GM23248 (cell line): ENCODE results near the gene HS6ST1. TPM values are rescaled to one million over a fixed set of nuclear protein-coding genes. Genes with fewer than 3 reads are reported as not detected.

Source experiments
- DNase-seq: peaks from one replicate; pipeline ENCODE4 v3.0.0-alpha.2; 2015
- H2AFZ ChIP-seq: fragments of 200-600 bp; sonication (generic); 2 replicates; pipeline ENCODE4 v1.6.1; 2016; ENCODE audit warnings: antibody characterized with exemption
- H3F3A ChIP-seq: fragments of 200-600 bp; sonication (generic); 2 replicates; pipeline ENCODE4 v1.6.1; 2016; ENCODE audit warnings: mild to moderate bottlenecking, antibody characterized with exemption, mixed run types; ENCODE audit not compliant: insufficient read depth
- H3K27ac ChIP-seq: fragments of 200-600 bp; sonication (generic); 2 replicates; pipeline ENCODE4 v1.5.1; 2016; ENCODE audit warnings: mild to moderate bottlenecking
- H3K27me3 ChIP-seq: fragments of 200-600 bp; sonication (generic); replicated peaks from 2 replicates; pipeline ENCODE4 v1.6.1; 2016; ENCODE audit warnings: mild to moderate bottlenecking; ENCODE audit not compliant: insufficient read depth
- H3K36me3 ChIP-seq: fragments of 200-600 bp; sonication (generic); 2 replicates; pipeline ENCODE4 v1.6.1; 2016; ENCODE audit warnings: low read depth, mild to moderate bottlenecking
- H3K4me1 ChIP-seq: fragments of 200-600 bp; sonication (generic); 2 replicates; pipeline ENCODE4 v1.6.1; 2016; ENCODE audit warnings: mild to moderate bottlenecking; ENCODE audit not compliant: insufficient read depth
- H3K4me2 ChIP-seq: fragments of 200-600 bp; sonication (generic); one replicate; pipeline ENCODE4 v1.6.1; 2016; ENCODE audit warnings: mild to moderate bottlenecking; ENCODE audit not compliant: unreplicated experiment
- H3K4me3 ChIP-seq: fragments of 200-600 bp; sonication (generic); 2 replicates; pipeline ENCODE4 v1.5.1; 2016; ENCODE audit warnings: mild to moderate bottlenecking
- H3K79me2 ChIP-seq: fragments of 200-600 bp; sonication (generic); 2 replicates; pipeline ENCODE4 v1.6.1; 2016; ENCODE audit warnings: mild to moderate bottlenecking; ENCODE audit not compliant: insufficient read depth
- H3K9ac ChIP-seq: fragments of 200-600 bp; sonication (generic); 2 replicates; pipeline ENCODE4 v1.6.1; 2016; ENCODE audit warnings: mild to moderate bottlenecking
- H3K9me2 ChIP-seq: fragments of 200-600 bp; sonication (generic); 2 replicates; pipeline ENCODE4 v1.6.1; 2016; ENCODE audit warnings: mixed run types, mild to moderate bottlenecking, moderate library complexity; ENCODE audit not compliant: insufficient read depth
- H3K9me3 ChIP-seq: fragments of 200-600 bp; sonication (generic); one replicate; pipeline ENCODE4 v1.6.1; 2017; ENCODE audit warnings: low read depth
- H4K20me1 ChIP-seq: fragments of 200-600 bp; sonication (generic); 2 replicates; pipeline ENCODE4 v1.6.0; 2016; ENCODE audit not compliant: insufficient read depth
- EZH2 ChIP-seq: fragments of 200-600 bp; sonication (generic); IDR thresholded peaks from 2 replicates; pipeline ENCODE4 v1.6.1; 2018; ENCODE audit warnings: antibody characterized with exemption, mild to moderate bottlenecking; ENCODE audit not compliant: insufficient read depth, poor library complexity, severe bottlenecking
- EZH2phosphoT487 ChIP-seq: fragments of 200-600 bp; sonication (generic); IDR thresholded peaks from 2 replicates; pipeline ENCODE4 v1.6.1; 2018; ENCODE audit warnings: antibody characterized with exemption, moderate library complexity, mild to moderate bottlenecking, low read depth; ENCODE audit not compliant: insufficient read depth
- WGBS, 2 experiments: methylation state at CpG; one replicate each; pipeline ENCODE4 v1.1.6; 2015 to 2017; ENCODE audit warnings: low lambda C conversion rate in 2 of 2, low coverage in 1 of 2; ENCODE audit errors: missing lambda C conversion rate in 2 of 2; 5-methylcytosine and 5-hydroxymethylcytosine counted together
- in situ Hi-C: fragments of 300-500 bp; cut with MboI; formaldehyde crosslinking; loops from 2 replicates; pipeline ENCODE4 v1.15.0; 2020
- polyA plus RNA-seq: library from polyadenylated mRNA; unstranded; fragments of >200 nt; fragmentation: Nextera tagmentation; extraction: Ambion mirVana; gene quantifications from 2 replicates; pipeline ENCODE4 v1.2.1, GENCODE V29; 2016
- total RNA-seq: library from RNA; depleted of rRNA; stranded (reverse); fragments of >200 nt; shearing (Covaris generic); gene quantifications from 2 replicates; pipeline ENCODE4 v1.2.3, GENCODE V29; 2014

Gene HS6ST1
- total and polyA plus RNA-seq, 2 experiments from 2014 or later: 3.3 to 27.3 TPM

DNA sequence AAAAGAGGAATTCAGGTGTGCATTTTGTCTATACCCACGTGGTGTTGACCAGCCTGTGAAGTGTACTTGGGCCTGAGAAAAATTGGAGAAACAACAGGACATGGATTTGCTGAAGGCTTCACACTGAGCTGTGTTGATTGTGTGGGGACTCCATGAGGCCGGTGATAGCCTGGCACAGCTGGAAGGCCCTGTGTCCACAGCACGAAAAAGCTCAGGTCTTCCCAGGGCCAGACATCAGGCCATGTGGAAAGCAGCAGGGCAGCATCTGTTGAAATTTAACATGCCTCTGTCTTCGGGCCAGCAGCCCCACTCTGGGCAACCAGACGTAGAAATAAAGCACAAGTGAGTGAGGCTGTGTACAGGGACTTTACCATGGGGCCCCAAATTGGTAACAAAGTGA lies 84.1 kb downstream of the HS6ST1 start:
- H3K27me3 ChIP-seq: 0 out of 2 replicates have a peak, but pooled peaks cover 3% of the 10 kb centered on the region
- H2AFZ ChIP-seq: no peak overlapping the region
- H3K9me3 ChIP-seq: no peaks in the 10 kb centered on the region
- H4K20me1 ChIP-seq: no peaks in the 10 kb centered on the region
- no peaks in the 10 kb centered on the region for H3K36me3 ChIP-seq
- no peaks in the 10 kb centered on the region for H3K9me2 ChIP-seq
- H3K4me1 ChIP-seq: peaks cover 17% of the 10 kb centered on the region
- in situ Hi-C loops: no loop called here
- 42 to 44% methylated on average over 5 of the region's 5 CpGs for WGBS, 2 experiments
- DNase-seq: no peak
- H3K27ac ChIP-seq: no peak overlapping the region
- peaks cover 17% of the 10 kb centered on the region for H3F3A ChIP-seq
- TF ChIP-seq EZH2 (no peak), EZH2phosphoT487 (no peak)
- no peak overlapping the region for H3K4me3 ChIP-seq
- no peaks in the 10 kb centered on the region for H3K79me2 ChIP-seq
- no peak overlapping the region for H3K4me2 ChIP-seq
- H3K9ac ChIP-seq: no peak overlapping the region

DNA sequence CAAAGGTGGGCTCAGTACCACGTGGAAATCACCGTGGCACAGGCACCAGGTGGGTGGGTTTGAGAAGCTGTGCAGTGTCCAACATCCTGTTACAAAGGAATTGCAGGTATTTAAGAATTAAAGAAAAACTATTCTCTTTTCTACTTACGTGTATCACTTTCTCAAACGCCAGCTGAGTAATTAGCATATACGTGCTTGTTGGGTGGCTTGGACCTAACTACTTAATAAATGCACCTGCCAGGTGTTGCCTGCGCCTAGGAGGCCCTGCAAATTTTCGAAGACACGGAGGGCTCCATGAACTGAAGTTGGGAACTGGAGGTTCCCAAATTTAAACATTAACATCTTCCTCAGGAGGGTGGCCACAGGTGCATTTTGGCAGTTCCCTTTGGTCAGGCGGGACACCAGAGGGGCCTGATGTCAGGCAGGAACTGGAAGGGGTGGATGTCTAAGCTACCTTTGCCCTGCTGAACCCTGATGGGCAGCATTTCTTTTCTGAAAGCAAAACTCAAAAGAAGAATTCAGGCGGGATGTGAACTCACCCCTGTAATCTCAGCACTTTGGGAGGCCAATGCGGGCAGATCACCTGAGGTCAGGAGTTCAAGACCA lies 84.8 kb downstream of the HS6ST1 start:
- DNase-seq: no peak
- peaks cover 17% of the 10 kb centered on the region for H3K4me1 ChIP-seq
- no peaks in the 10 kb centered on the region for H3K36me3 ChIP-seq
- H3K9me3 ChIP-seq: no peaks in the 10 kb centered on the region
- 33% methylated on average over 11 of the region's 11 CpGs for WGBS, 2 experiments
- in situ Hi-C loops: no loop called here
- no peaks in the 10 kb centered on the region for H3K9me2 ChIP-seq
- no peak overlapping the region for H3K27ac ChIP-seq
- H4K20me1 ChIP-seq: no peaks in the 10 kb centered on the region
- H3K79me2 ChIP-seq: no peaks in the 10 kb centered on the region
- peak overlapping the region; percentile 78 for H3K4me3 ChIP-seq
- H3K4me2 ChIP-seq: peak overlapping the region; percentile 83
- H3K27me3 ChIP-seq: 0 out of 2 replicates have a peak, but pooled peaks cover 3% of the 10 kb centered on the region
- no peak overlapping the region for H3K9ac ChIP-seq
- H3F3A ChIP-seq: peaks cover 17% of the 10 kb centered on the region
- peak overlapping the region; percentile 95 for H2AFZ ChIP-seq
- TF ChIP-seq EZH2phosphoT487 (no peak), EZH2 (no peak)

DNA sequence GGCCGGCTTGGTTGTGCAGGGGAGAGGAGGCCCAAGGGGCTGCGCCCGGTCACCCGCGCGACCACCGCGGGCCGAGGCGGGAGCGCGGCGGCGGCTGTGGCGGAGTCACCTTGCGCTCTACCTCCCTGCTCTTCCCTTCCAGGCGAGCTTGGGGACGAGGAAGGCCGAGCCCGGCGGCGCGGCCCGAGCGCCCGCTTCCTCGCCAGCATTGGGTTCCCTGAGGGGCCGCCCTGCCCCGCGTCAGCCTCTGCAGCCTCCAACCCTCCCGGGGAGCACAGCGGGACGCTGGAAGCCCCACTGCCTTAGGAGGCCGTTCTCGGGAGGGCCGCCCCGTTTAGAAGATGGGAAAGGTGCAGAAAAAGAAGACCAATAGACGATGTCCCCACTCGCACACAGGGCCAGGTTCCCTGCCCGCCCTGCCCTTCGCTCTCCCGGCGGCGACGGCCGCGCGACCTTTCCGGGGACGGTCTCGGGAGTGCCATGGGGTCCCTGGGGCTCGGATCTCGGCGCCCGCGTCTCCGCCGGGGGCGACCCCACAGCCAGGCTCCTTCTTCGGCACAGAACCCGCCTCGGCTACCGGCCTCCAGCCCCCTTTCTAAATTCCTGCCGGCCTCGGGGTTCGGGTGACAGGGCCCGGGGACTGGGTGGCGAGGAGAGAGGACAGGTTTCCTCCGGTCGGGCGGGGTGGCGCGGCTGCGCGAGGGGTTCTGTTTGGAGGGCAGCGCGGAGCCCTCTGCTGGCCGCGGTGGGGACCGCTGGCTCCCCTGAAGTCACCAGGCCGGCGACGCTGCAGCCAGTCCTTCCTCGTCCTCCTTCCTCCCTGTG lies 85.5 kb downstream of the HS6ST1 start:
- H3K27me3 ChIP-seq: 0 out of 2 replicates have a peak, but pooled peaks cover 3% of the 10 kb centered on the region
- no peaks in the 10 kb centered on the region for H3K79me2 ChIP-seq
- no peaks in the 10 kb centered on the region for H3K9me3 ChIP-seq
- H2AFZ ChIP-seq: peak overlapping the region; percentile 95
- no peaks in the 10 kb centered on the region for H3K36me3 ChIP-seq
- WGBS, 2 experiments: 1 to 2% methylated on average over 62 to 84 of the region's 84 CpGs
- no peaks in the 10 kb centered on the region for H3K9me2 ChIP-seq
- peaks cover 17% of the 10 kb centered on the region for H3K4me1 ChIP-seq
- in situ Hi-C loops: no loop called here
- H3F3A ChIP-seq: peaks cover 17% of the 10 kb centered on the region
- peak overlapping the region; percentile 60 for H3K9ac ChIP-seq
- H3K27ac ChIP-seq: no peak overlapping the region
- H3K4me2 ChIP-seq: peak overlapping the region; percentile 83
- H4K20me1 ChIP-seq: no peaks in the 10 kb centered on the region
- H3K4me3 ChIP-seq: peak overlapping the region; percentile 78
- peak; percentile 86 for DNase-seq
- TF ChIP-seq EZH2phosphoT487: no peak
- no peak for TF ChIP-seq EZH2

DNA sequence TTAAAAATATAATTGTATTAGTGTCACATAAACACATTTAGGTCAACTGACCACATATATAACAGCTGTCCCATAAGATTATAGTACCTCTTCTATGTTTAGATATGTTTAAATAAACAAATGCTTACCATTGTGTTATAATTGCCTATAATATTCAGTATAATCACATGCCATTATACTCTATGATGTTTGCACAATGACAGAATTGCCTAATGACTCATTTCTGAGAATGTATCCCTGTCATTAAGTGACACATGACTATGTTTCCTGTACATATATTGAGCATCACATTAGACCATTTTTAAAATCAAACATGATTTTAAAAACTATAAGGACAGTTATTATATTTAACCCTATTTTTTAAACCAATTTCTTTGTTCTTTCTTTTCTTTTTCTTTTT lies 89.8 kb downstream of the HS6ST1 start:
- no peaks in the 10 kb centered on the region for H3K27me3 ChIP-seq
- no peaks in the 10 kb centered on the region for H3K36me3 ChIP-seq
- in situ Hi-C loops: no loop called here
- H3K79me2 ChIP-seq: no peaks in the 10 kb centered on the region
- no peaks in the 10 kb centered on the region for H4K20me1 ChIP-seq
- no peak overlapping the region for H3K4me2 ChIP-seq
- H3K9me3 ChIP-seq: no peaks in the 10 kb centered on the region
- no peak overlapping the region for H3K27ac ChIP-seq
- no peaks in the 10 kb centered on the region for H3K4me1 ChIP-seq
- no peak for TF ChIP-seq EZH2
- no peak for TF ChIP-seq EZH2phosphoT487
- H3K4me3 ChIP-seq: no peak overlapping the region
- DNase-seq: peak; percentile 24
- no peak overlapping the region for H2AFZ ChIP-seq
- no peak overlapping the region for H3K9ac ChIP-seq
- no peaks in the 10 kb centered on the region for H3F3A ChIP-seq
- no peaks in the 10 kb centered on the region for H3K9me2 ChIP-seq
